Colonic mucosa (tissue), 4 donors: ENCODE data around the gene ARF1. TPM values are rescaled to one million over a fixed set of nuclear protein-coding genes. Genes with fewer than 3 reads are reported as not detected.

Experiments used
- DNase-seq: peaks from one replicate; pipeline ENCODE4 v3.0.0-alpha.2; 2020
- H3K27ac ChIP-seq: fragments of 200-600 bp; one replicate; pipeline ENCODE4 v1.8.0; 2021
- H3K27me3 ChIP-seq: fragments of 200-600 bp; one replicate; pipeline ENCODE4 v1.8.0; 2021
- H3K36me3 ChIP-seq: fragments of 200-600 bp; one replicate; pipeline ENCODE4 v1.8.0; 2021
- H3K4me1 ChIP-seq: fragments of 200-600 bp; one replicate; pipeline ENCODE4 v1.8.0; 2021; ENCODE audit warnings: mild to moderate bottlenecking
- H3K4me3 ChIP-seq: fragments of 200-600 bp; one replicate; pipeline ENCODE4 v1.8.0; 2021
- H3K9ac ChIP-seq, 2 donors: one replicate each; pipeline ENCODE4 v1.7.0; 2013; ENCODE audit warnings: control low read depth in 2 of 2, low read depth in 2 of 2, low read length in 2 of 2
- H3K9me3 ChIP-seq: fragments of 200-600 bp; one replicate; pipeline ENCODE4 v1.8.0; 2021
- intact Hi-C: fragments of 100-400 bp; cut with DNase I; formaldehyde crosslinking; loops from one replicate; pipeline ENCODE4 v1.14.1; 2022
- total RNA-seq, 2 donors: library from RNA; stranded (reverse); fragmentation: NEBNext Ultra II Directional in 1 of 2; extraction: Animal tissue kit (Norgen Biotek cat#: 25700) in 1 of 2; gene quantifications; one replicate each; pipeline ENCODE4 v1.2.1, GENCODE V29; 2021
- TF ChIP-seq, protein P1 (sequence below): fragments of 200-600 bp; IDR thresholded peaks from one replicate; pipeline ENCODE4 v1.8.0; 2022; ENCODE audit warnings: antibody characterized with exemption, mild to moderate bottlenecking
- donor health status: healthy.
- donor health status: DM: no; HTN: no; CAD: no.
- donor health status: DM: no; HTN: no; CAD: no.

ARF1 gene
- total RNA-seq, 2 donors from 2014 or later = 522 to 586 TPM

DNA sequence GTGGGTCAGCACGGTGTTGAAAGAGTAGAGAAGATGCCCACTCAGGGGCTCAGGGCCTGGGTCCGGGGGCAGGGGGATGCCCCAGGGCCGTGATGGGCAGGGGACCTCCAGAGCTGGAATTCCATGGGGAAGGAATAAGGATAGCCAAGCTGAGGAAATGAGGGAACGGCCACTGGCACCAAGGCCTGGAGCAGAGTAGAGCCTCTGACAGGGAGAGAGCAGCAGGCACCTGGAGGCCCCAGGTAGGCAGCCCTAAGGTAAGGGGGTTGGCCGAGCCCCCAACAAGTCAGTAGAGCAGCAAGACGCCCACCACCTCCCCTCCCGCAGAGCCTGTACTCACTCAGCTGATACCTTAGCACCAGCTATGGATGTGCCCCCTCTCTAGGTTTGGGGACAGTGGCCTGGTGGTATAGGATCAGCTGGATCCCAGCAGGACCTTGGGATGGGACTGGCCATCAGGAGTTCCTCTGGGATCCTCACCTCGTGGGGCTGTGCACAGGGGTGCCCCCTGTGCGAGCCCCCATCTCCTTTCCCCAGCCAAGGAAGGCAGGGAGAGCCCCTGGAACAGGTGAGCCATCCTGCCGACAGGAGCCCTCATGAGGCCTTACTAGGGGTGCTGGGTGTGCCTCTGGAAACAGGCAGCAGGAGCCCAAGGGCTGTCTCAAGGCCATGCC is 21.0 kb upstream of the ARF1 start:
- peaks cover 36% of the 10 kb centered on the region for H3K27me3 ChIP-seq
- no peaks in the 10 kb centered on the region for H3K4me1 ChIP-seq
- no peak overlapping the region for H3K27ac ChIP-seq
- no peak overlapping the region for H3K4me3 ChIP-seq
- TF ChIP-seq, protein P1, sequence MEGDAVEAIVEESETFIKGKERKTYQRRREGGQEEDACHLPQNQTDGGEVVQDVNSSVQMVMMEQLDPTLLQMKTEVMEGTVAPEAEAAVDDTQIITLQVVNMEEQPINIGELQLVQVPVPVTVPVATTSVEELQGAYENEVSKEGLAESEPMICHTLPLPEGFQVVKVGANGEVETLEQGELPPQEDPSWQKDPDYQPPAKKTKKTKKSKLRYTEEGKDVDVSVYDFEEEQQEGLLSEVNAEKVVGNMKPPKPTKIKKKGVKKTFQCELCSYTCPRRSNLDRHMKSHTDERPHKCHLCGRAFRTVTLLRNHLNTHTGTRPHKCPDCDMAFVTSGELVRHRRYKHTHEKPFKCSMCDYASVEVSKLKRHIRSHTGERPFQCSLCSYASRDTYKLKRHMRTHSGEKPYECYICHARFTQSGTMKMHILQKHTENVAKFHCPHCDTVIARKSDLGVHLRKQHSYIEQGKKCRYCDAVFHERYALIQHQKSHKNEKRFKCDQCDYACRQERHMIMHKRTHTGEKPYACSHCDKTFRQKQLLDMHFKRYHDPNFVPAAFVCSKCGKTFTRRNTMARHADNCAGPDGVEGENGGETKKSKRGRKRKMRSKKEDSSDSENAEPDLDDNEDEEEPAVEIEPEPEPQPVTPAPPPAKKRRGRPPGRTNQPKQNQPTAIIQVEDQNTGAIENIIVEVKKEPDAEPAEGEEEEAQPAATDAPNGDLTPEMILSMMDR = no peak
- H3K9ac ChIP-seq = no peak overlapping the region
- intact Hi-C loops = no loop called here
- H3K9me3 ChIP-seq = no peaks in the 10 kb centered on the region
- no peaks in the 10 kb centered on the region for H3K36me3 ChIP-seq
- no peak for DNase-seq

GRCh38 chr1:228062085-228062791 is 20.3 kb upstream of the ARF1 start:
- Histone ChIP-seq H3K4me1 (no peaks in the 10 kb centered on the region), H3K27me3 (peaks cover 39% of the 10 kb centered on the region), H3K9ac (no peak overlapping the region), H3K4me3 (no peak overlapping the region), H3K9me3 (no peaks in the 10 kb centered on the region), H3K36me3 (no peaks in the 10 kb centered on the region), H3K27ac (no peak overlapping the region)
- no peak for DNase-seq
- TF ChIP-seq, protein P1 = no peak
- intact Hi-C loops = no loop called here

DNA sequence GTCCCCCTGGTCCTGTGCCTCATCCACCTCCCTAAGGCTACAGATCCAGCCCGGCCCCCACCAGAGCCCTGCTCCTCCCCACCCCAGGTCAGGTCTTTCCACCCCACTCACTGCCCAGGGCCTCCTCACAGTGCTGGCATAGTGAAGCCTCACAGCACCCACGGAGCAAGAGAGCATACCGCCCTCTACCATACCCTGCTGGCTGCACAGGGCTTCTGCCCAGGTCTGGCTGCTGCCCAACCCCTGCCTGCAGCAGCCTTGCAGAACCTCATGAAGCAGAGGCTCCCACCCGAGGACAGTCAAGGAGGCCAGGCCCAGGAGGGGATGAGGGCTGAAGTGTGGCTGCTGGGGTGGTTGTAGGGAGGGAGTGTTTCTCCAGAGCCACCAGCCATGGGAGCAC is 19.7 kb upstream of the ARF1 start:
- Histone ChIP-seq H3K9me3 (no peaks in the 10 kb centered on the region), H3K36me3 (no peaks in the 10 kb centered on the region), H3K4me3 (no peak overlapping the region), H3K27me3 (peaks cover 36% of the 10 kb centered on the region), H3K9ac (no peak overlapping the region), H3K27ac (no peak overlapping the region), H3K4me1 (no peaks in the 10 kb centered on the region)
- intact Hi-C loops = no loop called here
- no peak for DNase-seq
- TF ChIP-seq, protein P1 = no peak

DNA sequence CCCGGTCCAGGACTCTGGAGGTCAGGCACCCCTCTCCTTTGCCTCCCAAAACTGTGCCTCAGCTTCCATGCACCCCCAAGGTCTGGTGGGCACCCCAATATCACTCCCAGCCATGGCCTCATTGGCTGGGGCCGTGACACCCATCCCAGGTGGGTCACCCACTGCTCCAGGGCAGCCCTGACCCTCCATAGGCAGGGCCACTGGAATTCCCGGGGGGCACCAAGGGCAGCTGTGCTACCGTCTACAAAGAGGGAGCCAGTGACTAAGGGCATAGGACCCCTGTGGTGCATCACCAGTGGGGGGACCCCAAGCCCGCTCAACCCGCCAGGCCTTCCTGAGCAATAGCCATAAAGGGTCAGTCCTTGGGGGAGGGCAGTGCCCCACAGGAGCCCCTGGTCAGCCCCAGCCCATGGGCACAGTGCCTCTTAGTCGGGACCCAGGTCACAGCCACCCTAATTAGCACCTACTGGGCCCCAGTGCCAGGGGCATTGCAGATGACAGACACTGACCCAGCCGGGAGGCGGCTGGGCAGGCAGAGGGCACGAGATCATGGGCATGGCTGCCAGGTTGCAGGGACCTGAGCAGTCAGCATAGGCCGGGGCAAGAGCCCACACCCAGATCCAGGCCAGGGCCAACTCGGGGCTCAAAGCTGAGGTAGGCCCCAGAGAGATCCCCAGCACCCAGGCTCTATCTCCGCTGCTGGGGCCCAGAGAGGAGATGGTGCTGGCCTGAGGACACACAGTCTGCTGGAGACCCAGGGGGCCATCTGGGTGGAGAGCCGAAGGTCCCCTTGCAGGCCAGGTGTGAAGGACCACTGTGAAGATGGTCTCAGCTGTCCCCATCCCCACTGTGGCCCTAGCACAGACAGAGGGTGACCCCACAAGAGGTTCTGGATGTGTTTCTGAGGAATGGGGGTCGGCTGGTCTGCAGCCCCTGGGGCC is 19.0 kb upstream of the ARF1 start:
- Histone ChIP-seq H3K27ac (no peak overlapping the region), H3K27me3 (peaks cover 31% of the 10 kb centered on the region), H3K9ac (no peak overlapping the region), H3K9me3 (no peaks in the 10 kb centered on the region), H3K4me1 (no peaks in the 10 kb centered on the region), H3K4me3 (no peak overlapping the region), H3K36me3 (no peaks in the 10 kb centered on the region)
- TF ChIP-seq, protein P1 = no peak
- DNase-seq = no peak
- intact Hi-C loops = no loop called here

DNA sequence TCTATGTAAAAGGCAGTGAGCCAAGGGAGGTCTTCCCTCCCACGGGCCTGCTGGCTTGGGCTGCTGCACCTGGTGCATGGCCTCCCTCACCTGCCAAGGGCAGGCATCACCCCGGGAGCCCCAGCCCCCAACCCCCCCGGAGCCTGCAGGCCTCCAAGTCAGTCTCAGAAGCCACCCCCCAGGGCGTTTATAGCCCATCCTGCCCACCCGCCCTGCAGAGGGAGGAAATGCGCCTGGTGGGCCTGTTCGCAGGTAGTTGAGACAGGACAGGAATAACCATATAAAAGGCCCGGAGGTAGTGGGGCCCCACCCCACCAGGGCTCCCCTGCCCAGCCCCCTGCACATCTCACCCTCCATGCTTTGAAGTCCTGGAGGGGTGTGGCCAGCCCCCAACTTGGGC is 18.2 kb upstream of the ARF1 start:
- no peak overlapping the region for H3K27ac ChIP-seq
- DNase-seq = no peak
- H3K36me3 ChIP-seq = no peaks in the 10 kb centered on the region
- H3K4me3 ChIP-seq = no peak overlapping the region
- no peak overlapping the region for H3K9ac ChIP-seq
- H3K27me3 ChIP-seq = peaks cover 25% of the 10 kb centered on the region
- intact Hi-C loops = no loop called here
- TF ChIP-seq, protein P1 = no peak
- no peaks in the 10 kb centered on the region for H3K9me3 ChIP-seq
- no peaks in the 10 kb centered on the region for H3K4me1 ChIP-seq
